GM18861 (cell line): Measurements from ENCODE around the gene PCGF6.
"Not testable (repeated sequence)": the region's sequence is repeated elsewhere in the genome, so short reads cannot be mapped to it uniquely, and the experiment has no call there.

Experiments used
- ATAC-seq: cut with Tn5 transposase; IDR thresholded peaks from one replicate; pipeline ENCODE4 v1.9.1; 2021; ENCODE audit not compliant: unreplicated experiment

Gene PCGF6

GRCh38 chr10:103258928-103259327 is 92.0 kb downstream of the PCGF6 start:
- not testable (repeated sequence) for ATAC-seq

GRCh38 chr10:103257812-103258211 is 93.1 kb downstream of the PCGF6 start:
- ATAC-seq, result no peak

- ATAC-seq, result no peak
These were observed 94.3 kb downstream of the PCGF6 start for GRCh38 chr10:103256613-103257012.

GRCh38 chr10:103254538-103255325 is 96.2 kb downstream of the PCGF6 start:
- ATAC-seq, result no peak

- ATAC-seq, result no peak
These were observed 96.8 kb downstream of the PCGF6 start for GRCh38 chr10:103254113-103254512.
